ENCODE data around the gene CETP.
"Not testable (repeated sequence)": the region's sequence is repeated elsewhere in the genome, so short reads cannot be mapped to it uniquely, and the experiment has no call there.

CETP gene

DNA sequence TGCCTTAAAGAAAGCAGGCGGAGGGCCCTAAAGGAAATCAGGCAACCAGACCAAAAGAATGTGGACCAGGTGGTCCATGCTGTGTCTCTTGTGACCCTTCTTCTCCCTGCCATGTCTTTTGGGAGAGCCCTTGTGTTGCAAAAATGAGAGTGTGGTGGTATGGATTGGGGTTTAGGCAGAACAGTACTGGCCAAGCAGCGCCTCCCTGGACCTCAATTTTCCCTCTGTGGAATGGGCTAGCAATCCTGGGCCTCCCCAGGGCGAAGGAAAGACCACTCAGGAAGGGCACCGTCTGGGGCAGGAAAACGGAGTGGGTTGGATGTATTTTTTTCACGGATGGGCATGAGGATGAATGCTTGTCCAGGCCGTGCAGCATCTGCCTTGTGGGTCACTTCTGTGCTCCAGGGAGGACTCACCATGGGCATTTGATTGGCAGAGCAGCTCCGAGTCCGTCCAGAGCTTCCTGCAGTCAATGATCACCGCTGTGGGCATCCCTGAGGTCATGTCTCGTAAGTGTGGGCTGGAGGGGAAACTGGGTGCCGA lies 20.1 kb downstream of the CETP start:
- no peak for DNase-seq (ENCODE audit: low spot score)

DNA sequence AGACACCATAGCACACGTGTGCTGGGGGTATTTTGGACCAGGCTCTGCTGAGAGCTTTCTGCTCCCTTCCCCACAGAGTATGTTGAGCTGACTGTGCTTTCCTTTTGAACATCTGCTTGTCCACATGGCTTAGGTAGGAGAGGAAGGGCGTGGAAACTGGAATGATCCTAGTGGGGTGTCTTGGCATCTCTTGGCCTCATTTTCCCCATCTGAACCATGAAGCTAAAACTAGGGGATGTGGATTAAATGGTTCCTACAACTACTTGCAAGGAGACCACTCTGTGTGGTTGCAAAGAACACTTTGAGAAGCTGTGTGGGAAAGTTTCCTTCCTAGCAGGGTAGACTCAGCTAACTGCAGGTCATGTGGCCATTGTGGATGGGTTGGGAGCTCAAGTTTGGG lies 20.9 kb downstream of the CETP start:
- DNase-seq (ENCODE audit: low spot score) = no peak

DNA sequence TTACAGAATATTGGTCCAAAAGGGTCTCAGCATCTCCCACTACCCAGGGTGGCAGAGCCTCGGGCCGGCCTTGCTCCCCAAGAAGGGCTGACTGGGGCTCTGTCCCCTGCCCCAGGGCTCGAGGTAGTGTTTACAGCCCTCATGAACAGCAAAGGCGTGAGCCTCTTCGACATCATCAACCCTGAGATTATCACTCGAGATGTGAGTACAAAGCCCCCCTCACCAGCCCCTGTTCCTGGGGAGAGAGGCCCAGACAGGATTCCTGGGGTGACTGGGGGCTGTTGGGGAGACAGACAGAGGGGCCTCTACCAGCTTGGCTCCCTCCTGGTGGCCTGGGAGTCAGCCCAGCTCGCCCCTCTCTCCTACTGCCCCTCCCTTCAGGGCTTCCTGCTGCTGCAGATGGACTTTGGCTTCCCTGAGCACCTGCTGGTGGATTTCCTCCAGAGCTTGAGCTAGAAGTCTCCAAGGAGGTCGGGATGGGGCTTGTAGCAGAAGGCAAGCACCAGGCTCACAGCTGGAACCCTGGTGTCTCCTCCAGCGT lies 21.5 kb downstream of the CETP start:
- DNase-seq (ENCODE audit: low spot score) = no peak

DNA sequence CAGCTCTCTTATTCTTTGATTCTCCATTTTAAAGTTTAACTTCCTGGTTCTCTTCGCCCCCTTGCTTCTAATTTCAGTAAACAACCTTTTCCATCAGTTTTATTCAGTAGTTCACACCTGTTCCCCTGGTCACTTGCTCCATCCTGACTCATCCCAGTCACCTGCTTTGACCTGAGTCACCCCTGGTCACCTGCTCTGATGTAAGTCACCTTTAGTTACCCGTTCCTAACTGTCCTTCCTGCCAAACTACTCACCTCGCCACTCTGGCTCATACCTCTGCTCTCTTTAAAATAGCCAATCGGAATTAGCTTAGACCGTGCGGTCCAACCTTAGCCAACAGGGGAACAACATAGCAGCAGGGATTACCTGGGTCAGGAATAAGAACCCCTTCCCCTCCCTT lies 22.9 kb downstream of the CETP start:
- no peak for DNase-seq (ENCODE audit: low spot score)

DNA sequence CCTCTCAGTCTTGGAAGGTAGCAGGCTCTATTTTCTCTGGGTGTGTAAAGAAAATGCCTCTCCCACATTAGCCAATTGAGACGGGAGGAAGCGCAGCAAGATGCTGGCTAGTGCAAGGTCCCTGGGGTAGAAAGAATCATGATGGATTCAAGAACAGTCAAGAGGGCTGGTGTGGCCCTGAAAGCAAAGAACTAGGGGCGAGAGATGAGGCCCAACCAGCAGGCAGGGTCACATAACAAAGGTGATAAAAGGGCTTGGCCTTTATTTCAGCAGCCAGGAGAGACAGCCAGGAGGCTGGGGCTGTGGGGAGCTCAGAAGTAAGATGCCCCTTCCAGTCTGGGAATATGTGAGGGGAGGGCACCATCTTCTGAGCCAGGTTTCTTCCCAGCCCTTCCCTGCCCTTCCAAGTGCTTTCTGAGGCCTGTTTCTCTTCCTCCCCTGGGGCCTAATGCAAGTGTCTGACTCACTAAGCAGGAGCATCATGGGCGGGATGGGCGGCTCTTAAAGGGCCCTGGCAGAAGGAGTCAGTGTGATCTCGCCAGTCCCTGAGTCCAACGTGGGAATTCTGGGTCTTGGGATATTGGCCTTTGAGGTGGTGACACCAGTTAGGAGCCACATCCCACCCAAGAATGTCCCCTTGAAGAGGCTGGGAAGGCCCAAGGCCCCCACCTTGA lies 23.7 kb downstream of the CETP start:
- no peak for DNase-seq (ENCODE audit: low spot score)

DNA sequence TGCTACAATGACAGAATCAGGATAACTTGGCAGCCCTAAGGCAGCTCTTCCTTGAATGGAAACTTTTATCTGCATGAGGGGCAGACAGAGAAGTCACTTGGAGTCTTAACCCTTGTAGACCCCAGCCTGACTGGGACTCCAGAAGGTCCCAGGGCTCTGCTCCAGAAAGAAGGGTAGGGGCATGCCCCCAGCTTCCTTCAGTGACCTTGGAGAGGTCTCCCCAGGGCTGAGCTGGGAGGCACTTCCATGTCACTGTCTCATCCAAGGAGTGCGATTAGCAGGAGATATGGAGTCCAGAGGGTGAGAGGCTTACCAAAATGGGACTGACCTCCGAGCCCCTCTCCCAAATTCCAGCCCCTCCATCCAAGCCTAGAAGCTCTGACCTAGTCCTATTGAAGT lies 24.2 kb downstream of the CETP start:
- no peak for DNase-seq (ENCODE audit: low spot score)

DNA sequence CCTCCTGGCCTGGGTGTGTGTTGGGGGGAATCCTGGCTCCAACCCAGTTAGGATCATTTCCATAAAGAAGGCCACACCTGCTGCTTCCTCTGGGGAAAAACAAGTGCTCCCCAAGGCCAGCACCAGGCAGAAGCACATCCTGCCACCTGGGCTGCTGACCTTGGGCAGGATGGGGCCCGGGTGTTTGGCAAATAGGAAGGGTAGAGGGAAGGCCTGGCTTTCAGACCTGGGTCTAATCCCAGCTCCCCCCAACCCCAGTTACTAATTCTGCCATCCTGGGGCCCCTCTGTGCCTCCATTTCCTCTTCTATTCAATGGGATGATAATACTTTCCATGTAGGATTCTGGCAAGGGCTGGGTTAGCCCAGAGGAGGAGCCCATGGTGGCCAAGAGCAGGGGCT lies 24.6 kb downstream of the CETP start:
- no peak for DNase-seq (ENCODE audit: low spot score)

DNA sequence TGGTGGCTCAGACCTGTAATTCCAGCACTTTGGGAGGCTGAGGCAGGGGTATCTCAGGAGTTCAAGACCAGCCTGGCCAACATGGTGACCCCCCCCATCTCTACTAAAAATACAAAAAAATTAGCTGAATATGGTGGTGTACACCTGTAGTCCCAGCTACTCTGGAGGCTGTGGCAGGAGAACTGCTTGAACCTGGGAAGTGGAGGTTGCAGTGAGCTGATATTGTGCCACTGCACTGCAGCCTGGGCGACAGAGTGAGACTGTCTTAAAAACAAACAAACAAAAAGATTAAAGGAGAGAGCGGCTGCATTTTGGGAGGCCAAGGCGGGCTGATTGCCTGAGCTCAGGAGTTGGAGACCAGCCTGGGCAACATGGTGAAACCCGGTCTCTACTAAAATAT lies 25.2 kb downstream of the CETP start:
- DNase-seq (ENCODE audit: low spot score) = not testable (repeated sequence)

DNA sequence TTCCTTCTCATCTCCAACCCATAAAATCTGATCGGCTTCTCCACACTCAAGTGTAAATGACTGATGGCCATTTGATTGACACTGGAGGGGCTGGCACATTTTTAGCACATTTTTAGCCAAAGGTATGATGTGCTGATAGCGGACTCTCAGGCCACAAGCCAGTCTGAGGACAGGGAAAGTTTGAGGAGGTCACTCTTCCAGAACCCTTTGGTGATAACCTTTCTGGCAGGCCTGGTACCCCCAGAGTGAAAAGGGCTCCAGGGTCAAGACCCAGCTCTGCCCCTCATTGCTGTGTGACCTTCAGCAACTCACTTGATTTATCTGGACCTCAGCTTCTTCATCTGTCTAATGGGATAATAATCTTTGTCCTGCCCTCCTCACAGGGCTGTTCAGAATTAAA lies 25.9 kb downstream of the CETP start:
- DNase-seq (ENCODE audit: low spot score) = no peak

DNA sequence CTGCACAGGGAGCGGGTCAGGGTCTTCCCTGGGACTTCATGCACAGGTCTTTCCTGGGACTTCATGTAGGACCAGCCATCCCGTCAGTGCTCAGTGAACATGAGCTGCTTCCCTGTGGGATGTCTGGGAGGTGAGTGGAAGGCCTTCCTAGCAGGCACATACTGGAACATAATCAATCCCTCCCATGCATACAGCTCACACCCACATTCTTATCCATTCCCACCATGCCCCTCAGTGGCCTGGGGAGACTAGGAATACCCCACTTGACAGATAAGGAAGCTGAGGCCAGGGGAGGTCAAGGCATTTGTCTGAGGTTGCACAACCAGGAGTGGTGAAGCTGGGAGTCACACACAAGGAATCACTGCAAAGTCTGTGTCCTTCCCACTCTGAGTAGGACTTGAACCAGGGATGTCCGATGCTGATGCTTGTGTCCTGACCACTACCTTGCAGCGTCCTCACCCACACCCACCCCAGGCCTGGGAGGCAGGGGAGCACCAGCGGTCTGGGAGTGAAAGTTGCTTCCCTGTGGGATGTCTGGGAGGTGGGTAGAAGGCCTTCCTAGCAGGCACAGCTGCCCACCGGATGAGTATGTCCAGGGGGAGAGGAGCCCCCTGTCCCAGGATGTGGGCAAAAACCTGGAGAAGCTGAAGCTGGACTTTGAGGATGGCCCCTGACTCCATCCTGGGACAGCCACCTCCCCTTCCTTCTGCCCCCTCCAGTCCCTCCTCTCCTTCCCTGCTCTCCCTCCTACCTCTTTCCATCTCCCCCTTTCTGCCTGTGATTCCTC lies 26.6 kb downstream of the CETP start:
- DNase-seq (ENCODE audit: low spot score) = no peak

DNA sequence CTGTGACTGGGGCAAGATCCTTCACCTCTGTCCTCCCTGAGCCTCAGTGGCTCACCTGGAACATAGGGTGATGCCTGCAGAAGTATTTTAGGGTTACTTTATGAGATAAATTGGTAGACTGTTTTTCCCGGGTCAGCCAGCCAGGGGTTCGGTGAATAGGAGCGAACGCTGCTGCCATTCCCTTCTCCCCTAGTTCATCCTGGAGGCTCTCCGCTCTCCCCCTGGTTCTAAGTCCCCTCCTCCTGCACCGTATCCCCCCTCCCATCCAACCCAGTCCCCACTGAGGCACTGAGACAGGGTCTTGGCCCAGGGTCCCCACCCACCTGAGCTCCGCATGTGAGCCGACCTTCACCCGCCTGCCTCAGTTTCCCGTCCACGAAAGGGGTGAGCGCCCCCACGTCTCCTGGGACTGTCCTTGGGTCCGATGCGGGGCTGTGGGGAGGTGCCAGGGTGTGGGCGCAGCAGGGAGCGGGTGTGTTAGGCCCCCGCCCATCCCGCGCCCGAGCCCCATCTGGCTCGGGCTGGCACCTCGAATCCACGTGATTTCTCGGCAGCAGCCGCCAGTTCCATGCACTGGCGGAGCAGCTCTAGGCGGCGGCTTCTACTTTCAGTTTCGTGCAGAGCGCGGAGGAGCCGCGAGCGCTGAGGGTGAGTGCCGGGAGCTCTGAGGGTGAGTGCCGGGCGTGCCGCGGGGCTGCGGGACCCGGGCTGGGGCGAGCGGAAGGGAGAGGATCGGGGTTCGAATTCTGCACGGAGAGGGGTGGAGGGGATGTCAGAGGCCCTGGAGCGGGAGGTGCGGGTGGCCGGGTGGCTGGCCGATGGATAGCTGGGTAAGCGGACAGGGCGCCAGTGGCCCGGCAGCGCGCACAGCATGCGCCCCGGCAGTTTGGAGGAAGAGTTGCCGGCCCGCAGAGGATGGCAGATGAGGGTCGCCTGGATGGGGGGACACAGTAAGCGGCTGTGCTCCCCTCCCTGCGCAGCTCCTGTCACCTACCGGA lies 27.5 kb downstream of the CETP start, which contains the start of gene NLRC5:
Gene NLRC5 (plus strand): TSS at position 610 of the 998 bp plus-strand sequence. CDS start 31,156 bp downstream, outside the sequence.
- DNase-seq (ENCODE audit: low spot score) = peak; percentile 93

DNA sequence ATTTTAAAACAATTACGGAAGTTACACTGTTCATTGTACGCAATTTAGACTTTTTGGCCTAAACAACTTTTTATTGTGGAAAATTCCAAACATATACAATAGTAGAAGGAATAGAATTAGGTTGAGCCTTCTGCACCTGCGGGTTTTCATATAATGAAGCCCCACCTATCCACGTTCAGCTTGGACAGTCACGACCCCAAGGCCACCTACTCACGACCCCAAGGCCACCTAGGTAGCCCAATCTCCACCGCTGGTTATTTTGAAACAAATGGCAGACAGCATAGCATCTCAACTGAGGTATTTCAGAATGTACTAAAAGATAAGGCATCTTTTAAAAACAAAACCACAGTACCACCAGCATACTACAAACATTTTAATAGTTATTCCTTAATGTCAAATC lies 28.2 kb downstream of the CETP start:
- no peak for DNase-seq (ENCODE audit: low spot score)

DNA sequence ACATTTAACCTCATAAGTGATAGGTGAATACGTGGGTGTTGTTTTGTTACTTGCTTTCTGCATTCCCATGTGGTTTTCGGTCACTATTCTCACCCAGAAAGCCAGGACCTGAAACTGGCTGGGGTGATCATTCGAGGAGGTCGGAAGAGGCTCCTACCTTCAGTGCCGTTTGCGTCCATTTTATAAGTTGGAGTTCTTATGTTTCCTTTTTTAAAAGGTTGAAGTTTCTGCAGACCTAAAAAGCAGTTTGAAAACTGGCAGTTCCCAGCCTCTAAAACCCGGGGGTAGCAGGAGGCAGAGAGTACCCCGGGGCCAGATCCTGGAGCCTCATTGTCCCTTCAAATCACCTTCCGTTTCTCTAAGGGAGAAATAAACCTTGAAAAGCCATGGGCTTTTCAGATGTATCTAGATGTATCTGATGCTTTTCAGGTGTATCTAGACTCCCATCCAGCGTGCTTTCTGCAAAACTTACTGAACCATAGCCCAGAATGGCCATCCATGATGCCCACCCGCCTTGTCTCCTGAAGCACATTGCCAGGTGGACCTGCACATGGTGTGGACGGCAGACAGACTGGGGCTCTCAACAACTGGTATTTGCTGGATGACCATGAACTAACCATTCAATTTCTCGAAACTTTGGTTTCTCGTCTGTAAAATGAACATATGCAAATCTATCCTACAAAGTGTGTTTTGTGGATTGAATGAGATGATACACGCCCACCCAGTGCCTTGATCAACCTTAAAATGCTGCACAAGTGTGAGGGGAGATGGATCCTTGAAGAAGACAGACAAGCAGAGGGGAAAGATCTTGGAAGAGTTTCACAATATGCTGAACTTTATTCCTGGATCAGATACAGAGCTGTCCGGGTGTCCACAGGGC lies 28.9 kb downstream of the CETP start:
- no peak for DNase-seq (ENCODE audit: low spot score)

DNA sequence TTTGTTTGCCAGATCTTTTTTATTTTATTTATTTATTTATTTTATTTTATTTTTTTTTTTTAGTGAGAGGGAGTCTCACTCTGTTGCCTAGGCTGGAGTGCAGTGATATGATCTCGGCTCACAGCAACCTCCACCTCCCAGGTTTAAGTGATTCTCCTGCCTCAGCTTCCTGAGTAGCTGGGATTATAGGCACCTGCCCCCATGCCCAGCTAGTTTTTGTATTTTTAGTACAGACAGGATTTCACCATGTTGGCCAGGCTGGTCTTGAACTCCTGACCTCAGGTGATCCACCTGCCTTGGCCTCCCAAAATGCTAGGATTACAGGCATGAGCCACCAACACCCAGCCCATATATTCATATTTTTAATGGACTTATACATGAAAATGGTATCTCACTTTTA lies 30.7 kb downstream of the CETP start:
- not testable (repeated sequence) for DNase-seq (ENCODE audit: low spot score)

DNA sequence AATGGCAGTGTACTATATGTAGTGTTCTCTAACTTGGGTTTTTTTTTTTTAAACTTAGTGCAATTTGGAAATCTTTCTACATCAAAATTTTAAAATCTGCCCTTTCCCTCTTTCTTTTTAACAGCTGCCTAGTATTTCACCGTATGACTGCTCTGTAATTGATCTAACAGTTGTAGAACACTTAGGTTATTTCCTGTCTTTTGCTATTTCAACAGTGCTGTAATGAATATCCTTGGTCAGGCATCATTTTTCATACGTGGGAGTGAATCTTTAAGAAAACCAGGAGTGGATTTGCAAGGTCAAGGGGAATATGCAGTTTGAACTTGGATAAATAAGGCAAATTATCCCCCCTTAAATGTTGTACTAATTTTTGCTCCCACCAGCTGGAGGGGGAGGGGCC lies 31.5 kb downstream of the CETP start:
- no peak for DNase-seq (ENCODE audit: low spot score)

DNA sequence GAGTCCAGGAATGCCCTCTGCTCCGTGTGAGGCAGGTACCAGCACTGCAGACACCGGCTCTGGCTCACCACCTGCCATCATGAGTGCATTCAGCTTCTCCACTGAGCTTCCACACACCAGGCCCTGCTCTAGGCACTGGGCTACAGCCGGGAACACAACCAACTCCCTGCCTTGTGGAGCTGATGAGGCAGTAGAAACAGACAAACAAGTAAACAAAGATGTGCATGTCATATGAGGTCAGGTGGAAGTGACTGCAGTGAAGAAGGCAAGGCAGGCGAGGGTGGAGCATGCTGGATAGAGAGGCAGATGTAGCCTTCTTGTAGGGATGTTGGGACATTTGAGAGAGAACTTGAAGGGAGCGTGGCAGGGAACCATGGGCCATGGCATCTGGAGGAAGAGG lies 32.6 kb downstream of the CETP start:
- DNase-seq (ENCODE audit: low spot score) = no peak

DNA sequence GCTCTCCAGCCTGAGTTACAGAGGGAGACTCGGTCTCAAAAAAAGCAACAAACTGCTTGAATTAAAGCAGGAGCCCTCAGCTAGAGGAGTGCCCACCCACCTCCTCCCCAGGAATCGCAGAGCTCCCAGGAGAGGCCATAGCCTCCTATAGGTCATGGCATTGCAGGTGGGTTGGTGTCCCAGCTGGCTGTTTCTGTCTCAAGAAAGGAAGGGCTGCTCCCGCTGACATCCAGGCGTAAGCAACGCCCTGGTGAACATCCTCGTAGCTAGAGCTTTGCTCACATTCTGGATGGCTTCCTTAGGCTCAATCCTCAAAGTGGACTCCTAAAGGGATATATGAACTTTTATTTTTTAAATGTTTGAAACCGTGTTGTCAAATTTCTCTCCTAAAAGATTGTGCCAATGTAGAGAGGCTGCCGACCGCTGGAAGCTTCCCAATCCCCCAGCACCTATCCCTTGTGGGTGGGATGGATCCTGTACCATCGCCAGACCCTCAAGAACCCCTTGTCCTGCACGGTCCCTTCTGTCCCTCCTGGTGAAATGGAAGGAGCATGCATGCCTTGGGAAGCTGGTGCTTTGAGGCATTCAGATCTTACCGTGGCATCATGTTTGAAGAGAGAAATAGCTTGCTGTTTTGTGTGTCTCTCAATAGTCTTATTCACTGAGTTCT lies 33.5 kb downstream of the CETP start:
- no peak for DNase-seq (ENCODE audit: low spot score)

DNA sequence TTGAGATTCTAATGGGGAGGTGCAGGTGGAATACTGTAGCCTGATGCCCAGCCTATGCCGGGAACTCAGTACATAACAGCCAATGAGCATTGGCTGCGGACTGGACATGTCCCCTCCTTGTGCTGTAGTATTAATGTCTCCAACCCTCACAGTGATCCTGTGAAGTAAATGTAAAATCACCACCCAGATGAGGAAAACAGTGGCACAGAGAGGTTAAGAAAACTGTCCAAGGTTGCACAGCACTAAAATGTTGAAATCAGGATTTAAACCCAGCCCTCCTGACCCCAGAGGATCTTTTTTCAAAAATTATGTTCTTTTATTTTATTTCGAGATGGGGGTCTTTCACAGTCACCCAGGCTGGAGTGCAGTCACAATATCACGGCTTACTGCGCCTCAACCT lies 35.5 kb downstream of the CETP start:
- DNase-seq (ENCODE audit: low spot score) = no peak

DNA sequence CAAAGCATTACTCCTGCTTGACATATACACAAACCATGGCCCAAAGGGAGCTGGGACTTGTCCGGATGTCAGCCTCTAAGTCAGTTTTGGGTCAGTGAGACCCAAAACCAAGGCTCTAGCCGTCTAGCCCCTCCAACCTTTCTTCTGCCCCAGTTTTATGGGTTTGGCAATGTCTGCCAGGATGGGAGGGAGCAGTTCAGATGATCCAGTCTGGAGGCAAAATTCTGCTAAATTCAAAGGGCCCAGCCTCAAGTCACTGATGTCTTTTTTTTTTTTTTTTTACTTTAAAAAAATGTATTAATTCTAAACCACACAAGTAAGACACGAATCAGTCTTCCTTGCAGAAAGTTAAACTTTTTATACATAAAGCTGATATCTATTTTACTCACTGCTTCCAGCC lies 36.2 kb downstream of the CETP start:
- DNase-seq (ENCODE audit: low spot score) = no peak

DNA sequence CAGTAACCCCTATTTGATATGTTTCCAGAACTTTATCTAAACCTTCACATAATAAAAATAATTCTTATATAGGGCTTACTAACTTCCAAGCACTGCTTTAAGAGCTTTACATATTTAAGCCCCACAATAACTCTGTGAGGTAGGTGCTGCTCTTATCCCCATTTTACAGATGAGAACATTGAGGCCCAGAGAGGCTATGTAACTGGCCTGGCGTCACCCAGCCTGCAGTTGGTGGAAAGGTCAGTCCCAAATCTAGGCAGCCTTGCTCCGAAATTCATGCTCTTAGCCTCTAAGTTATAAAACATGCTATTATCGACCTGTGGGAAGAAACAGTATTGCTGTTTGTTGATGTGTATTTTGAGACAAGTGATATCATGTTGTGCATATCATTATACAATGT lies 36.6 kb downstream of the CETP start:
- DNase-seq (ENCODE audit: low spot score) = no peak

Measured in CD4-positive, alpha-beta T cell treated with Interleukin-2 at 100 ng/mL for 4 hours (primary cell).